GM19452 (cell line): Measurements from ENCODE around the gene RPTOR.
"Not testable (repeated sequence)": the region's sequence is repeated elsewhere in the genome, so short reads cannot be mapped to it uniquely, and the experiment has no call there.

Experiments
- ATAC-seq: cut with Tn5 transposase; IDR thresholded peaks from one replicate; pipeline ENCODE4 v1.9.1; 2021; ENCODE audit not compliant: unreplicated experiment

The RPTOR gene, protein sequence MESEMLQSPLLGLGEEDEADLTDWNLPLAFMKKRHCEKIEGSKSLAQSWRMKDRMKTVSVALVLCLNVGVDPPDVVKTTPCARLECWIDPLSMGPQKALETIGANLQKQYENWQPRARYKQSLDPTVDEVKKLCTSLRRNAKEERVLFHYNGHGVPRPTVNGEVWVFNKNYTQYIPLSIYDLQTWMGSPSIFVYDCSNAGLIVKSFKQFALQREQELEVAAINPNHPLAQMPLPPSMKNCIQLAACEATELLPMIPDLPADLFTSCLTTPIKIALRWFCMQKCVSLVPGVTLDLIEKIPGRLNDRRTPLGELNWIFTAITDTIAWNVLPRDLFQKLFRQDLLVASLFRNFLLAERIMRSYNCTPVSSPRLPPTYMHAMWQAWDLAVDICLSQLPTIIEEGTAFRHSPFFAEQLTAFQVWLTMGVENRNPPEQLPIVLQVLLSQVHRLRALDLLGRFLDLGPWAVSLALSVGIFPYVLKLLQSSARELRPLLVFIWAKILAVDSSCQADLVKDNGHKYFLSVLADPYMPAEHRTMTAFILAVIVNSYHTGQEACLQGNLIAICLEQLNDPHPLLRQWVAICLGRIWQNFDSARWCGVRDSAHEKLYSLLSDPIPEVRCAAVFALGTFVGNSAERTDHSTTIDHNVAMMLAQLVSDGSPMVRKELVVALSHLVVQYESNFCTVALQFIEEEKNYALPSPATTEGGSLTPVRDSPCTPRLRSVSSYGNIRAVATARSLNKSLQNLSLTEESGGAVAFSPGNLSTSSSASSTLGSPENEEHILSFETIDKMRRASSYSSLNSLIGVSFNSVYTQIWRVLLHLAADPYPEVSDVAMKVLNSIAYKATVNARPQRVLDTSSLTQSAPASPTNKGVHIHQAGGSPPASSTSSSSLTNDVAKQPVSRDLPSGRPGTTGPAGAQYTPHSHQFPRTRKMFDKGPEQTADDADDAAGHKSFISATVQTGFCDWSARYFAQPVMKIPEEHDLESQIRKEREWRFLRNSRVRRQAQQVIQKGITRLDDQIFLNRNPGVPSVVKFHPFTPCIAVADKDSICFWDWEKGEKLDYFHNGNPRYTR (N-terminal part only)

DNA sequence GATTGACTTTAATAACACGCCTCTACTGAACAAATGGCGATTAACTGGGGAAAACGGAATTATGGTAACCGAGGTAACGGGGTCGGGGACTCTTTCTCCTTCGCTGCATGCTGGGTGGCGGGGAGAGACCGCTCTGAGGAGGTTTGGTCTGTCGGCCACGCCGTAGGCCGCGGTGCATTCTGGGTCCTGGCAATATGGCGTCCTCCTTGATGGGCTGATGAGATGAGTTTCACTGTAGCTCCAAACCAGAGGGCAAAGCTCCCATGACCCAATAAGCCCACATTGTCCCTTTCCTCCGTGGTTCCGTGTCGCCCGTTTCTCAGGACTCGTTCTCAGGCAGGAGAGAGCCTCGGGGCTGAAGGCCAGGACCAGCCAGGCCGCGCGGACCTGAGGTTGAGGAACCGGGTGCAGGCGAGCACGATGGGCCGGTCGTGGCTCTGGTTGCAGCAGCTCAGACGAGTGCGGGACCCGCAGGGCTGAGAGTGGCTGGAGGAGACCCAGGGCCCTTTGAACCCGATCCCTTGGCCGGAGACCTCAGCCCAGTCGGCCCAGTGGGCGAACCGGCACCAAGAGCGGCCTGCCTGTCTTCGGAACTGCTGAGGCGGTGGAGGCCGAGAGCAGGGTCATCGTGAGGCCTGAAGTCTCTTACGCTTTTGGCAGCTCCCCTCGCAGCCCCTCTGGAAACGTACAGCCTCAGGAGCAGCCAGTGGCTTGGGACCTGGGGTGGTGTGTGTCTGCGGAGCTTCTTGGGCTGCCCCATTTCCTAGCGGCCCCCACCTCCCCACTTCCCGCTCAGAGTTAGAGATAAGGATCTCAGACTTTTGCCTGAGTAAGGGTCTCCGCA lies at the start of gene RPTOR:
Gene RPTOR (plus strand): TSS at position 184 of the 844 bp plus-strand sequence. CDS start 792 bp downstream, outside the sequence.
- ATAC-seq, result peak; percentile 74

DNA sequence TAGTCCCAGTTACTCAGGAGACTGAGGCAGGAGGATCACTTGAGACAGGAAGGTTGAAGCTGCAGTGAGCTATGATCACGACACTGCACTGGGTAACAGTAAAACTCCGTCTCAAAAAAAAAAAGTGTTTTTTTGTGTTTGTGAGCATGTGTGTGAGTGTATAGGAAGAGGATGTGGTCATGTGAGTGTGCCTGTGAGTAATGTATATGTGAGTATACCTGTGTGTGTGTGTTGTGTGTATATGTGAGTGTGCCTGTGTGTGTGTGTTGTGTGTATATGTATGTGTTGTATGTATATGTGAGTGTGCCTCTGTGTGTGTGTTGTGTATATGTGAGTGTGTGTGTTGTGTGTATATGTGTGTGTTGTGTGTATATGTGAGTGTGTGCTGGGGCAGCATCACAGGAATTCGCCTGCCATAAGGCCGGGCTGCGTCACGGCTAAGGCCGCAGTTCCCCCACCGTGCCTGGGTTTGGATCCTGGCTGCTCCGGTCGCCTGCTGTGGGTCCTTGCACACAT lies 46.9 kb upstream of the RPTOR start:
- no peak for ATAC-seq

DNA sequence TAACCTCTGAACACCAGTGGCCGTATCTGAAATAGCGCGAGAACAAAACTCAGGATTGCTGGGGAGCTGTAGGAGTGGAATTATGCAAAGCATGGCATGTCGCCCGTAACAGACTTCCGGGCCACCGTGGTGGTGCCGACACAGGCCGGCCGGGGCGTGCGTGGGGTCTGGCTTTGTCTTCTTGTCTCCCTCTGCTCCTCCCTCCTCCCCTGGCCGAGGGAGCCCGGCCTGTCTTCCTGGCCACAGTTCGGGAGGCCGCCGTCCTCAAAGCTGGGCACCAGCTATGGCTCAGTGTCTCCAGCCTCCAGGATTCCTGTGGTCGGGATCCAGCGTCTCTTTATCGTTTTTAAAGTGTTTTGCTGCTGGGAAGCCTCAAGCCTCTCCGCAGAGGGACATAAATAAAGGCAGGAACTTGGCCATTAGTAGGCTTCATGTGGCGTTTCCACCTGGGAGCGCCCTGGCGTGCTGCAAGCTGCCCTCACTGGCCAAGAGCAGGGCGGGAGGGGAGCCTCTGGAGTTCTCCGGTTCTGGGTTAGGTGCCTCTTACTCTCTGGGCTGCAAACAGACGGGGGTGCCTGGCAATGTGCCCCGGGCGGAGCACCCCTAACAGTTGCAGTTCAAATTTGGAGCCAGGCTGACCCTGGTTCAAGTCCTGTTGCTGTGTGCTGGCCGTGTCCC lies 46.3 kb upstream of the RPTOR start:
- ATAC-seq, result no peak

- ATAC-seq, result no peak
Measured at GRCh38 chr17:80498920-80499410, 45.7 kb upstream of the RPTOR start.

- ATAC-seq, result no peak
Measured at GRCh38 chr17:80499560-80499959, 45.1 kb upstream of the RPTOR start.

DNA sequence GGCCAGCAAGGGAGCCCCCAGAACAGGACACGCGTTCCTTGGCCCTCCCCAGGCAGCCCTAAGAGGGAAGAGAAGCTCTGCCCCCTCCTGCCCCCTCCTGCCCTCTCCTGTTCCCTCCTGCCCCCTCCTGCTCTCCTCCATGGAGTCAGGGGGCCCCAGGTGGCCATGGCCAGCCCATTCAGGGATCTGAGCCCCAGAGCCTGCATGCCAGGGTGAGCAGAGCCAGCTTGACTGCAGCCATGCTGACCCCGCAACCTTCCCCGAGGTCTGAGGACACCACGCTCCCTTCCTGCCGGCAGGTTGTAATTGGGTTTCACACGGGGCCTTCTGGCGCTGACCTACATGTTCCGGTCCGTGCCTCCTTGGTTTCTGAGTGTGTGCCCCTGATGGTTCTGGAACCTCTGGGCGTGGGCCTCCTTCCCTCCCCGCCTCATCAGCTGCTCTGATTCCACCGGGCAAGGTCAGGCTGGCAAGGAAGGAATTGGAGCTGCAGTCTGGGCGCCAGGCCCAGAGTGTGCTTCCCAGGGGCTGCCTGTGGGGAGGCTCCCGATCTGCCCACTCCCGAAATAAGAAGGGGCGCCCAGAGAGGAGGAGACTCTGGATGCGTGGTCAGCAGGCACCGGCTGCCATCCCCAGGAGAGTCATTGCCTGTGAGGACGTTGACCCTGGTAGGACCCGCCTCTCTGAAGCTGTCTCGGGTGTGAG lies 44.5 kb upstream of the RPTOR start:
- no peak for ATAC-seq

- ATAC-seq, result no peak
Measured at GRCh38 chr17:80501741-80502577, 42.7 kb upstream of the RPTOR start.

- ATAC-seq, result no peak
Measured at GRCh38 chr17:80502578-80502877, 42.1 kb upstream of the RPTOR start.

GRCh38 chr17:80503031-80503430 lies 41.6 kb upstream of the RPTOR start:
- ATAC-seq, result no peak

GRCh38 chr17:80503921-80504320 lies 40.7 kb upstream of the RPTOR start:
- no peak for ATAC-seq

DNA sequence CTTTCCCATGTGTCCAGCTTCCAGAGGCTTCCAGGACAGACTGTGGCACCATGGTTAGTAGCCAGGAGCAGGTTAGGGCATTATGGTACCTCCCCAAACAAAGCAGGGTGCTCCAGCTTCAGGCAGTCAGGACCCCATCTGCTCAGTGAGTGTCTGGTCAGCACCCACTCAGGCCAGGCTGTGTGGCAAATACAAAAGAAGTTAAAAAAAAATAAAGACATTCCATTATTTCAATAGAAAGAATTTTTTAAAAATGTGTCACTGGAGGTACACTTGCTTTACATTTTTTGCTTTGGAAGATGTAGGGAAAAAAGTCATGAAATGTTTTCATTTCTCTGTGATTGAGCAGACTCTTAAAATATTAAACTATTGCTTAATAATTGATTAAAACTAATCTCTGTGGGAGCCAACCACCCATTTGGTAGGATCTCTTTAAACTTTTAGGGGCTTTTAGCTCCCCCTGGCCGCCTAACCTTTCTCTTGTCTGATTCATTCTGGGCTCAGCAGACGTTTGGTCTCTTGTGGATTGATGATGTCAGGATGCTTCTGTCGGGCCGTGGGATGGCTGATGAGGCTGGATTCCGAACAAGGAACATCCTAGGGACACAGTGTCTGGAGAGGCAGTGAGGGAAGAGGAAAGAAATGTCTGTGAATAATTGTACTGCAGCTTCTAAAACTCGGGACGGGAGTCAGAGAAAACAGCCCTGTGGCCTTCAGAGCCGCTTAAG lies 39.8 kb upstream of the RPTOR start:
- no peak for ATAC-seq

- ATAC-seq, result not testable (repeated sequence)
Measured at GRCh38 chr17:80507177-80507576, 37.5 kb upstream of the RPTOR start.

DNA sequence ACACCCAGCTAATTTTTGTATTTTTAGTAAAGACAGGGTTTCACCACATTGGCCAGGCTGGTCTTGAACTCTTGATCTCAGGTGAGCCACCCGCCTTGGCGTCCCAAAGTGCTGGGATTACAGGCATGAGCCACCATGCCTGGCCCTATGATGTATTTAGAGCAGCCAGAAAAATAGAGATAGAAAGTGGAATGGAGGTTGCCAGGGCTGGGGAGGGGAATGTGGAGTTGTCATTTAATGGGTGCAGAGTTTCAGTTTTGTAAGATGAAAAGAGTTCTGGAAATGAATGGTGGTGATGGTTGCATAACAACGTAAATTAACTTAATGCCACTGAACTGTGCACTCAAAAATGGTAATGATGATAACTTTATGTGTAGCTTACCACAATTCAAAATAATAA lies 36.7 kb upstream of the RPTOR start:
- ATAC-seq, result no peak

GRCh38 chr17:80509311-80509710 lies 35.3 kb upstream of the RPTOR start:
- no peak for ATAC-seq

DNA sequence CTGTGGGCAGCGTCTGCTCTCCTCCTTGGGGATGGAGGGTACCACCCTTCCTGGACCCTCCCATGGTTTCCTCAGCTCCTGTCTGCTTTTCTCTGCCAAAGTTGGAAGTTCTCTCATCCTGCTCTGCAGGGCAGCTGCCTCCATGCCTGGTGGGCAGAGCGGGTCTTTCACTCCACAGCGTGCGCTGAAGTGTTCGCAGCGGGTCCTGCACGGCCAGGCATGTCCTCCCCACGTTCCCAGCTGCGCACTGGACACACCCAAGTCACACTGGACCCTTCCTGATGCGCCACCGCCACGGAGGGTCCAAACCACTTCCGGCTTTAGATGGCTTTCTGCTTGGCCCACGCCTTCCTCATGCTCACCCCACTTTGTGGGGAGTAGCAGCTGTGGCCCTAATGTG lies 34.5 kb upstream of the RPTOR start:
- ATAC-seq, result no peak

GRCh38 chr17:80510772-80511171 lies 33.9 kb upstream of the RPTOR start:
- ATAC-seq, result no peak

- no peak for ATAC-seq
Measured at GRCh38 chr17:80511222-80512180, 33.1 kb upstream of the RPTOR start.
